ENCODE data around the gene TAS1R3. TPM values are rescaled to one million over a fixed set of nuclear protein-coding genes. Genes with fewer than 3 reads are reported as not detected.
"Not testable (repeated sequence)": the region's sequence is repeated elsewhere in the genome, so short reads cannot be mapped to it uniquely, and the experiment has no call there.

Gene TAS1R3
- total RNA-seq, 2 donors from 2014 or later, result 0.81 to 0.89 TPM

GRCh38 chr1:1310109-1310385 lies 21.0 kb upstream of the TAS1R3 start:
- no peaks in the 10 kb centered on the region for H3K36me3 Mint-ChIP-seq
- no peak overlapping the region for H3K27ac Mint-ChIP-seq
- H3K4me3 Mint-ChIP-seq, result peak overlapping the region; percentile 63
- H3K9me3 Mint-ChIP-seq, result no peaks in the 10 kb centered on the region
- ATAC-seq, result no peak
- no peak for DNase-seq (ENCODE audit: low spot score)
- peaks cover 14% of the 10 kb centered on the region in 2 donors for H3K4me1 Mint-ChIP-seq (ENCODE audit: low read depth in 2 of 2)
- no peaks in the 10 kb centered on the region for H3K27me3 Mint-ChIP-seq

DNA sequence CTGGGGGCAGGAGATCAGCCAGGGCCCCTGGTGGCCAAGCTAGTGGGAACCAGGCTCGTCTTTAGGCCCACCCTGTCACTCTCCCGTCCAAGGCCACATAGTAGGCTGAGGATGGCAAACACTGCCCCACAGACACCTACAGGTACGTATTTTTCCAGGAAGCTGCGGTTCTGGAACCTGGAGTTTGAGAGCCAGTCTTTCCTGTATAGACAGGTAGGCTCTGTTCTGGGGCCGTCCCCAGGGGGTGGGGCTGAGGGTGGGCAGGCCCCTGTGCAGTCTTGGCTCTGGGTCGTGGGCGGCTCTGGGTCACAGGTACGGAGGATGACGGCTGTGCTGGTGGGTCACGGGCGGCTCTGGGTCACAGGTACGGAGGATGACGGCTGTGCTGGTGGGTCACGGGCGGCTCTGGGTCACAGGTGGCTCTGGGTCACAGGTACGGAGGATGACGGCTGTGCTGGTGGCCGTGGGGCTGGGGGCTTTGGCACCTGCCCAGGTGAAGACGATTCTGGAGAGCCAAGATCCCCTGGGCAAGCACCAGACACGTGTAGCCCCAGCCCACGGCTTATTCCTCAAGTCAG lies 20.5 kb upstream of the TAS1R3 start:
- Mint-ChIP-seq H3K9me3 (no peaks in the 10 kb centered on the region), H3K4me3 (no peak overlapping the region), H3K4me1 (ENCODE audit: low read depth in 2 of 2) (peaks cover 14% of the 10 kb centered on the region in 2 donors), H3K36me3 (no peaks in the 10 kb centered on the region), H3K27ac (no peak overlapping the region), H3K27me3 (no peaks in the 10 kb centered on the region)
- DNase-seq (ENCODE audit: low spot score), result no peak
- no peak for ATAC-seq

- ATAC-seq, result no peak
- Mint-ChIP-seq H3K27ac (no peak overlapping the region), H3K36me3 (no peaks in the 10 kb centered on the region), H3K27me3 (no peaks in the 10 kb centered on the region), H3K9me3 (no peaks in the 10 kb centered on the region), H3K4me1 (ENCODE audit: low read depth in 2 of 2) (peaks cover 7 to 9% of the 10 kb centered on the region in 2 donors), H3K4me3 (no peak overlapping the region)
- no peak for DNase-seq (ENCODE audit: low spot score)
Observed at GRCh38 chr1:1311107-1312104, 19.7 kb upstream of the TAS1R3 start.

- Mint-ChIP-seq H3K9me3 (no peaks in the 10 kb centered on the region), H3K4me1 (ENCODE audit: low read depth in 2 of 2) (peaks cover 0 to 3% of the 10 kb centered on the region in 2 donors), H3K4me3 (no peak overlapping the region), H3K36me3 (no peaks in the 10 kb centered on the region), H3K27me3 (no peaks in the 10 kb centered on the region), H3K27ac (no peak overlapping the region)
- no peak for DNase-seq (ENCODE audit: low spot score)
- ATAC-seq, result no peak
Observed at GRCh38 chr1:1312450-1313314, 18.4 kb upstream of the TAS1R3 start.

GRCh38 chr1:1313500-1314236 lies 17.4 kb upstream of the TAS1R3 start:
- Mint-ChIP-seq H3K27ac (no peak overlapping the region), H3K36me3 (no peaks in the 10 kb centered on the region), H3K4me3 (no peak overlapping the region)

DNA sequence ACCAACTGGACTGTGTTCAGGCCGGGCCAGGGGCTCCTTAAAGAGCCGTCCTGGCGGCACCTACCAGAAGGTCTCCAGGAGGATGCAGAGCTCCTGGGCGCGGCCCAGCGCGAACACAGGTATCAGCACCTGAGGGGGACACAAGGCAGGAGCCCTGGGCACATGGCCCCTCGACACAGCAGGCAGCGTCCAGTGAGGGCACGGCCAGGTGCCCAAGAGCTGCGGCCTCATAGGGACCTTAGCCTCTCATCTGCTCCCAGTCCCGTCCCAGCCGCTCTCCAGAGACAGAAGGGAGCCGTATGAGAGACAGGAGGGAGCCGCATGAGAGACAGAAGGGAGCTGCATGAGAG lies 16.9 kb upstream of the TAS1R3 start:
- no peak overlapping the region for H3K4me3 Mint-ChIP-seq
- H3K27ac Mint-ChIP-seq, result no peak overlapping the region
- H3K4me1 Mint-ChIP-seq (ENCODE audit: low read depth in 2 of 2), result peaks cover 0 to 3% of the 10 kb centered on the region in 2 donors
- DNase-seq (ENCODE audit: low spot score) (no peak), ATAC-seq (no peak)
- no peaks in the 10 kb centered on the region for H3K9me3 Mint-ChIP-seq
- no peaks in the 10 kb centered on the region for H3K36me3 Mint-ChIP-seq
- no peaks in the 10 kb centered on the region for H3K27me3 Mint-ChIP-seq

More at GRCh38 chr1:1313500-1314236, 17.4 kb upstream of the TAS1R3 start:
- Mint-ChIP-seq H3K9me3 (no peaks in the 10 kb centered on the region), H3K27me3 (no peaks in the 10 kb centered on the region), H3K4me1 (ENCODE audit: low read depth in 2 of 2) (peaks cover 0 to 3% of the 10 kb centered on the region in 2 donors)
- DNase-seq (ENCODE audit: low spot score) (no peak), ATAC-seq (no peak)

- Mint-ChIP-seq H3K27me3 (no peaks in the 10 kb centered on the region), H3K4me3 (no peak overlapping the region), H3K36me3 (no peaks in the 10 kb centered on the region), H3K4me1 (ENCODE audit: low read depth in 2 of 2) (peaks cover 0 to 7% of the 10 kb centered on the region in 2 donors), H3K9me3 (no peaks in the 10 kb centered on the region), H3K27ac (no peak overlapping the region)
- ATAC-seq (no peak), DNase-seq (ENCODE audit: low spot score) (no peak)
Observed at GRCh38 chr1:1314678-1315335, 16.3 kb upstream of the TAS1R3 start.

GRCh38 chr1:1315435-1315954 lies 15.6 kb upstream of the TAS1R3 start:
- Mint-ChIP-seq H3K4me1 (ENCODE audit: low read depth in 2 of 2) (peaks cover 0 to 11% of the 10 kb centered on the region in 2 donors), H3K9me3 (no peaks in the 10 kb centered on the region), H3K4me3 (no peak overlapping the region), H3K27me3 (no peaks in the 10 kb centered on the region), H3K36me3 (no peaks in the 10 kb centered on the region), H3K27ac (no peak overlapping the region)
- ATAC-seq, result no peak
- no peak for DNase-seq (ENCODE audit: low spot score)

GRCh38 chr1:1316199-1316598 lies 14.9 kb upstream of the TAS1R3 start:
- peak overlapping the region in 1 of 2 donors; percentile 68 for H3K27ac Mint-ChIP-seq
- not testable (repeated sequence) for H3K27me3 Mint-ChIP-seq; H3K4me3 Mint-ChIP-seq; H3K36me3 Mint-ChIP-seq; ATAC-seq; H3K9me3 Mint-ChIP-seq; DNase-seq (ENCODE audit: low spot score)
- peaks cover 0 to 11% of the 10 kb centered on the region in 2 donors for H3K4me1 Mint-ChIP-seq (ENCODE audit: low read depth in 2 of 2)

GRCh38 chr1:1317420-1317819 lies 13.7 kb upstream of the TAS1R3 start:
- Mint-ChIP-seq H3K4me3 (no peak overlapping the region), H3K27ac (no peak overlapping the region), H3K4me1 (ENCODE audit: low read depth in 2 of 2) (peaks cover 5 to 15% of the 10 kb centered on the region in 2 donors), H3K27me3 (no peaks in the 10 kb centered on the region), H3K9me3 (no peaks in the 10 kb centered on the region), H3K36me3 (no peaks in the 10 kb centered on the region)
- DNase-seq (ENCODE audit: low spot score) (no peak), ATAC-seq (no peak)

DNA sequence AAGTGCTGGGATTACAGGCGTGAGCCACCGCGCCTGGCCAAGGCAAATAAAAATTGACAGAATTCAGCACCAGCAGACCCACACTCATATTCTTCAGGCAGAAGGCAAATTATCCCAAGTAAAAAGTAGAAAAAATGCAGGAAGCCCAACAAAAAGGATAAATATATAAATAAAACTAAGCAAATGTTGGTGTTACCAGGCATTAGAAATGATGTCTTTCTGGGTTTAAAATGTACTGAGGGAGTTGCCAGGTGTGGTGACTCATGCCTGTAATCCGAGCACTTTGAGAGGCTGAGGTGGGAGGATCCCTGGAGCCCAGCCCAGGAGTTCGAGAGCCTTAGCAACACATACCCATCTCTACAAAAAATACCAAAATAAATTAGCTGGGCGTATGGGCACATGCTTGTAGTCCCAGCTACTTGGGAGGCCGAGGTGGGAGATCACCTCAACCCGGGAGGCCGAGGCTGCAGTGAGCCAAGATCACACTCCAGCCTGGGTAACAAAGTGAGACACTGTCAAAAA lies 12.9 kb upstream of the TAS1R3 start:
- no peak overlapping the region for H3K27ac Mint-ChIP-seq

GRCh38 chr1:1318777-1319645 lies 12.1 kb upstream of the TAS1R3 start:
- Mint-ChIP-seq H3K4me3 (no peak overlapping the region), H3K27me3 (no peaks in the 10 kb centered on the region), H3K4me1 (ENCODE audit: low read depth in 2 of 2) (peaks cover 20 to 25% of the 10 kb centered on the region in 2 donors), H3K27ac (peak overlapping the region in 1 of 2 donors; percentile 47), H3K36me3 (peaks cover 6% of the 10 kb centered on the region), H3K9me3 (no peaks in the 10 kb centered on the region)
- ATAC-seq, result no peak
- DNase-seq (ENCODE audit: low spot score), result no peak

More for the DNA sequence above, 12.9 kb upstream of the TAS1R3 start:
- no peaks in the 10 kb centered on the region for H3K9me3 Mint-ChIP-seq
- ATAC-seq, result no peak
- no peaks in the 10 kb centered on the region for H3K27me3 Mint-ChIP-seq
- H3K36me3 Mint-ChIP-seq, result no peaks in the 10 kb centered on the region
- H3K4me3 Mint-ChIP-seq, result no peak overlapping the region
- no peak for DNase-seq (ENCODE audit: low spot score)
- peaks cover 13 to 19% of the 10 kb centered on the region in 2 donors for H3K4me1 Mint-ChIP-seq (ENCODE audit: low read depth in 2 of 2)
